WTC11 (cell line): ENCODE data around the gene PMF1. TPM values are rescaled to one million over a fixed set of nuclear protein-coding genes. Genes with fewer than 3 reads are reported as not detected.

Experiments used
- ATAC-seq: fragments of 200-7000 bp; cut with Tn5 transposase; 2 replicates; pipeline ENCODE4 v1.10.0; 2021; ENCODE audit warnings: mild to moderate bottlenecking, moderate library complexity
- CTCF ChIA-PET: fragments of 300-600 bp; sonication (Branson Sonifier 250); formaldehyde crosslinking; loops from one replicate; lab custom pipeline; 2021; ENCODE audit warnings: antibody characterized with exemption; lab: Charles Lee
- POLR2A ChIA-PET: fragments of 350-600 bp; sonication (Branson Sonifier 250); formaldehyde crosslinking; loops from one replicate; lab custom pipeline; 2021; ENCODE audit warnings: antibody characterized with exemption; lab: Charles Lee
- DNase-seq: peaks from one replicate; pipeline ENCODE4 v3.0.0; 2021; ENCODE audit warnings: low spot score
- H3K27ac Mint-ChIP-seq: 2 replicates; pipeline ENCODE4 v1.8.0; 2021; ENCODE audit warnings: mixed read lengths
- H3K27me3 Mint-ChIP-seq: 2 replicates; pipeline ENCODE4 v1.8.0; 2021; ENCODE audit warnings: low read depth, mild to moderate bottlenecking, moderate library complexity, mixed read lengths
- H3K36me3 Mint-ChIP-seq: 2 replicates; pipeline ENCODE4 v1.8.0; 2021; ENCODE audit warnings: mixed read lengths
- H3K4me1 Mint-ChIP-seq: 2 replicates; pipeline ENCODE4 v1.8.0; 2022; ENCODE audit warnings: mixed read lengths
- H3K4me3 Mint-ChIP-seq: 2 replicates; pipeline ENCODE4 v1.8.0; 2021; ENCODE audit warnings: mild to moderate bottlenecking, moderate library complexity, mixed read lengths
- H3K9me3 Mint-ChIP-seq: 2 replicates; pipeline ENCODE4 v1.8.0; 2021; ENCODE audit warnings: mixed read lengths
- ATF6 ChIP-seq: sonication (generic); formaldehyde crosslinking; IDR thresholded peaks from 2 replicates; pipeline ENCODE4 v1.8.1; 2023; ENCODE audit warnings: mild to moderate bottlenecking, missing genetic modification reagents
- CREB1 ChIP-seq: sonication (generic); formaldehyde crosslinking; IDR thresholded peaks from 2 replicates; pipeline ENCODE4 v1.8.0; 2023; ENCODE audit warnings: mild to moderate bottlenecking, missing genetic modification reagents
- ERG ChIP-seq: fragments of 250-450 bp; sonication (Bioruptor Pico); IDR thresholded peaks from 2 replicates; pipeline ENCODE4 v1.8.0; 2021; ENCODE audit warnings: mild to moderate bottlenecking
- FOXK1 ChIP-seq: sonication (generic); formaldehyde crosslinking; IDR thresholded peaks from 2 replicates; pipeline ENCODE4 v1.8.0; 2022; ENCODE audit warnings: mild to moderate bottlenecking, moderate library complexity, missing genetic modification reagents
- FOXP1 ChIP-seq: sonication (generic); formaldehyde crosslinking; IDR thresholded peaks from 2 replicates; pipeline ENCODE4 v1.8.0; 2022; ENCODE audit warnings: missing genetic modification reagents, mild to moderate bottlenecking, moderate library complexity, borderline replicate concordance
- KAT7 ChIP-seq: sonication (generic); formaldehyde crosslinking; IDR thresholded peaks from 2 replicates; pipeline ENCODE4 v1.8.1; 2023; ENCODE audit warnings: missing genetic modification reagents, mild to moderate bottlenecking, borderline replicate concordance
- NR2C2 ChIP-seq: sonication (generic); formaldehyde crosslinking; IDR thresholded peaks from 2 replicates; pipeline ENCODE4 v1.8.0; 2022; ENCODE audit warnings: mild to moderate bottlenecking, missing genetic modification reagents
- SMAD4 ChIP-seq: sonication (generic); formaldehyde crosslinking; IDR thresholded peaks from 2 replicates; pipeline ENCODE4 v1.8.0; 2022; ENCODE audit warnings: mild to moderate bottlenecking, missing genetic modification reagents
- USF1 ChIP-seq: sonication (generic); formaldehyde crosslinking; IDR thresholded peaks from 2 replicates; pipeline ENCODE4 v1.8.0; 2022; ENCODE audit warnings: mild to moderate bottlenecking, missing genetic modification reagents
- ZBTB21 ChIP-seq: sonication (generic); formaldehyde crosslinking; IDR thresholded peaks from 2 replicates; pipeline ENCODE4 v1.8.1; 2023; ENCODE audit warnings: mild to moderate bottlenecking, missing genetic modification reagents, borderline replicate concordance
- ZNF281 ChIP-seq: sonication (generic); formaldehyde crosslinking; IDR thresholded peaks from 2 replicates; pipeline ENCODE4 v1.8.0; 2023; ENCODE audit warnings: mild to moderate bottlenecking, missing genetic modification reagents
- total RNA-seq: library from RNA; stranded (reverse); gene quantifications from 3 replicates; pipeline ENCODE4 v1.2.3, GENCODE V29; 2021
- TF ChIP-seq, protein P1 (sequence below): sonication (generic); formaldehyde crosslinking; IDR thresholded peaks from 2 replicates; pipeline ENCODE4 v1.8.1; 2023; ENCODE audit warnings: mild to moderate bottlenecking, missing genetic modification reagents, borderline replicate concordance
- TF ChIP-seq, protein P2 (sequence below): fragments of 250-450 bp; sonication (Bioruptor Pico); IDR thresholded peaks from 2 replicates; pipeline ENCODE4 v1.9.0; 2021; ENCODE audit warnings: mild to moderate bottlenecking, borderline replicate concordance
- TF ChIP-seq, protein P3 (sequence below): fragments of 250-450 bp; sonication (Bioruptor Pico); IDR thresholded peaks from 2 replicates; pipeline ENCODE4 v1.9.0; 2021; ENCODE audit warnings: mild to moderate bottlenecking
- TF ChIP-seq, protein P4 (sequence below): sonication (generic); formaldehyde crosslinking; IDR thresholded peaks from 2 replicates; pipeline ENCODE4 v1.8.1; 2023; ENCODE audit warnings: mild to moderate bottlenecking, missing genetic modification reagents
- TF ChIP-seq, protein P5 (sequence below): sonication (generic); formaldehyde crosslinking; IDR thresholded peaks from 2 replicates; pipeline ENCODE4 v1.8.0; 2022; ENCODE audit warnings: mild to moderate bottlenecking, missing genetic modification reagents

Gene PMF1
- total RNA-seq, 1 experiment from 2014 or later = 129 TPM

- TF ChIP-seq, protein P1, sequence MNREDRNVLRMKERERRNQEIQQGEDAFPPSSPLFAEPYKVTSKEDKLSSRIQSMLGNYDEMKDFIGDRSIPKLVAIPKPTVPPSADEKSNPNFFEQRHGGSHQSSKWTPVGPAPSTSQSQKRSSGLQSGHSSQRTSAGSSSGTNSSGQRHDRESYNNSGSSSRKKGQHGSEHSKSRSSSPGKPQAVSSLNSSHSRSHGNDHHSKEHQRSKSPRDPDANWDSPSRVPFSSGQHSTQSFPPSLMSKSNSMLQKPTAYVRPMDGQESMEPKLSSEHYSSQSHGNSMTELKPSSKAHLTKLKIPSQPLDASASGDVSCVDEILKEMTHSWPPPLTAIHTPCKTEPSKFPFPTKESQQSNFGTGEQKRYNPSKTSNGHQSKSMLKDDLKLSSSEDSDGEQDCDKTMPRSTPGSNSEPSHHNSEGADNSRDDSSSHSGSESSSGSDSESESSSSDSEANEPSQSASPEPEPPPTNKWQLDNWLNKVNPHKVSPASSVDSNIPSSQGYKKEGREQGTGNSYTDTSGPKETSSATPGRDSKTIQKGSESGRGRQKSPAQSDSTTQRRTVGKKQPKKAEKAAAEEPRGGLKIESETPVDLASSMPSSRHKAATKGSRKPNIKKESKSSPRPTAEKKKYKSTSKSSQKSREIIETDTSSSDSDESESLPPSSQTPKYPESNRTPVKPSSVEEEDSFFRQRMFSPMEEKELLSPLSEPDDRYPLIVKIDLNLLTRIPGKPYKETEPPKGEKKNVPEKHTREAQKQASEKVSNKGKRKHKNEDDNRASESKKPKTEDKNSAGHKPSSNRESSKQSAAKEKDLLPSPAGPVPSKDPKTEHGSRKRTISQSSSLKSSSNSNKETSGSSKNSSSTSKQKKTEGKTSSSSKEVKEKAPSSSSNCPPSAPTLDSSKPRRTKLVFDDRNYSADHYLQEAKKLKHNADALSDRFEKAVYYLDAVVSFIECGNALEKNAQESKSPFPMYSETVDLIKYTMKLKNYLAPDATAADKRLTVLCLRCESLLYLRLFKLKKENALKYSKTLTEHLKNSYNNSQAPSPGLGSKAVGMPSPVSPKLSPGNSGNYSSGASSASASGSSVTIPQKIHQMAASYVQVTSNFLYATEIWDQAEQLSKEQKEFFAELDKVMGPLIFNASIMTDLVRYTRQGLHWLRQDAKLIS (CRISPR knock-in tag) = no peak
Observed at GRCh38 chr1:156279837-156280236, 67.0 kb downstream of the PMF1 start (continued).

DNA sequence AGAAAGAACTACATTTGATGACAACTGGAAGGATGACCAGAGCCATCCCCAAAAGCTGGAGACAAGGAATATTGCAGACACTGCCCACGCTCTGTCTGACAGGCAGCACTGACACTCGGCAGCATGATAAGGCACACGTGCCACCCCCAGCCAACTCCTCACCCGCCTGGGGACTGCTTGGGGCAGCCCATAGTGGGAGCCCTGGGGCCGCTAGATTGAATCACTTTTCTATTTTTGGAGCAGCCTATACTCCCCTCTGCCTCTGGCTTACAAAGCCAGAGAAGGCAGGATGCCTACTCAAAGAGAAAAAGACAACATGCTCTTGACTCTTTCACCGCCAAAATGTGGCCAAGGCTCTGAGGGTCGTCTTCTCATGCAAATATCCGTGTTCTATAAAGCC lies 68.5 kb downstream of the PMF1 start:
- H3K27me3 Mint-ChIP-seq = no peaks in the 10 kb centered on the region
- peaks cover 26% of the 10 kb centered on the region for H3K36me3 Mint-ChIP-seq
- H3K27ac Mint-ChIP-seq = peak overlapping the region; percentile 95
- no peak for ATAC-seq
- ChIA-PET POLR2A (interaction anchor here (0.5 to 1.0 kb wide), 2 partner anchors 26 to 136 kb away, joined by 3 read pairs; no protein-coding TSS in a partner anchor), CTCF (interaction anchor here (1.3 to 2.3 kb wide), 6 partner anchors 13 to 165 kb away, joined by 3 to 6 read pairs (median 4); partner anchors contain the start of gene SLC25A44)
- no peaks in the 10 kb centered on the region for H3K9me3 Mint-ChIP-seq
- peak overlapping the region; percentile 97 for H3K4me3 Mint-ChIP-seq
- peaks cover 24% of the 10 kb centered on the region for H3K4me1 Mint-ChIP-seq
- no peak for DNase-seq
- TF ChIP-seq, protein P2, sequence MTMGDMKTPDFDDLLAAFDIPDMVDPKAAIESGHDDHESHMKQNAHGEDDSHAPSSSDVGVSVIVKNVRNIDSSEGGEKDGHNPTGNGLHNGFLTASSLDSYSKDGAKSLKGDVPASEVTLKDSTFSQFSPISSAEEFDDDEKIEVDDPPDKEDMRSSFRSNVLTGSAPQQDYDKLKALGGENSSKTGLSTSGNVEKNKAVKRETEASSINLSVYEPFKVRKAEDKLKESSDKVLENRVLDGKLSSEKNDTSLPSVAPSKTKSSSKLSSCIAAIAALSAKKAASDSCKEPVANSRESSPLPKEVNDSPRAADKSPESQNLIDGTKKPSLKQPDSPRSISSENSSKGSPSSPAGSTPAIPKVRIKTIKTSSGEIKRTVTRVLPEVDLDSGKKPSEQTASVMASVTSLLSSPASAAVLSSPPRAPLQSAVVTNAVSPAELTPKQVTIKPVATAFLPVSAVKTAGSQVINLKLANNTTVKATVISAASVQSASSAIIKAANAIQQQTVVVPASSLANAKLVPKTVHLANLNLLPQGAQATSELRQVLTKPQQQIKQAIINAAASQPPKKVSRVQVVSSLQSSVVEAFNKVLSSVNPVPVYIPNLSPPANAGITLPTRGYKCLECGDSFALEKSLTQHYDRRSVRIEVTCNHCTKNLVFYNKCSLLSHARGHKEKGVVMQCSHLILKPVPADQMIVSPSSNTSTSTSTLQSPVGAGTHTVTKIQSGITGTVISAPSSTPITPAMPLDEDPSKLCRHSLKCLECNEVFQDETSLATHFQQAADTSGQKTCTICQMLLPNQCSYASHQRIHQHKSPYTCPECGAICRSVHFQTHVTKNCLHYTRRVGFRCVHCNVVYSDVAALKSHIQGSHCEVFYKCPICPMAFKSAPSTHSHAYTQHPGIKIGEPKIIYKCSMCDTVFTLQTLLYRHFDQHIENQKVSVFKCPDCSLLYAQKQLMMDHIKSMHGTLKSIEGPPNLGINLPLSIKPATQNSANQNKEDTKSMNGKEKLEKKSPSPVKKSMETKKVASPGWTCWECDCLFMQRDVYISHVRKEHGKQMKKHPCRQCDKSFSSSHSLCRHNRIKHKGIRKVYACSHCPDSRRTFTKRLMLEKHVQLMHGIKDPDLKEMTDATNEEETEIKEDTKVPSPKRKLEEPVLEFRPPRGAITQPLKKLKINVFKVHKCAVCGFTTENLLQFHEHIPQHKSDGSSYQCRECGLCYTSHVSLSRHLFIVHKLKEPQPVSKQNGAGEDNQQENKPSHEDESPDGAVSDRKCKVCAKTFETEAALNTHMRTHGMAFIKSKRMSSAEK (CRISPR knock-in tag) = no peak
- TF ChIP-seq ZBTB21 (CRISPR knock-in tag) (no peak), ERG (CRISPR knock-in tag) (no peak), CREB1 (CRISPR knock-in tag) (no peak), NR2C2 (no peak), ZNF281 (no peak), USF1 (no peak), ATF6 (no peak), FOXP1 (CRISPR knock-in tag) (no peak), FOXK1 (CRISPR knock-in tag) (no peak), SMAD4 (CRISPR knock-in tag) (no peak), KAT7 (CRISPR knock-in tag) (no peak)
- TF ChIP-seq, protein P3, sequence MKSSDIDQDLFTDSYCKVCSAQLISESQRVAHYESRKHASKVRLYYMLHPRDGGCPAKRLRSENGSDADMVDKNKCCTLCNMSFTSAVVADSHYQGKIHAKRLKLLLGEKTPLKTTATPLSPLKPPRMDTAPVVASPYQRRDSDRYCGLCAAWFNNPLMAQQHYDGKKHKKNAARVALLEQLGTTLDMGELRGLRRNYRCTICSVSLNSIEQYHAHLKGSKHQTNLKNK (CRISPR knock-in tag) = no peak
- TF ChIP-seq, protein P4, sequence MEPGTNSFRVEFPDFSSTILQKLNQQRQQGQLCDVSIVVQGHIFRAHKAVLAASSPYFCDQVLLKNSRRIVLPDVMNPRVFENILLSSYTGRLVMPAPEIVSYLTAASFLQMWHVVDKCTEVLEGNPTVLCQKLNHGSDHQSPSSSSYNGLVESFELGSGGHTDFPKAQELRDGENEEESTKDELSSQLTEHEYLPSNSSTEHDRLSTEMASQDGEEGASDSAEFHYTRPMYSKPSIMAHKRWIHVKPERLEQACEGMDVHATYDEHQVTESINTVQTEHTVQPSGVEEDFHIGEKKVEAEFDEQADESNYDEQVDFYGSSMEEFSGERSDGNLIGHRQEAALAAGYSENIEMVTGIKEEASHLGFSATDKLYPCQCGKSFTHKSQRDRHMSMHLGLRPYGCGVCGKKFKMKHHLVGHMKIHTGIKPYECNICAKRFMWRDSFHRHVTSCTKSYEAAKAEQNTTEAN (CRISPR knock-in tag) = no peak
- TF ChIP-seq, protein P5, sequence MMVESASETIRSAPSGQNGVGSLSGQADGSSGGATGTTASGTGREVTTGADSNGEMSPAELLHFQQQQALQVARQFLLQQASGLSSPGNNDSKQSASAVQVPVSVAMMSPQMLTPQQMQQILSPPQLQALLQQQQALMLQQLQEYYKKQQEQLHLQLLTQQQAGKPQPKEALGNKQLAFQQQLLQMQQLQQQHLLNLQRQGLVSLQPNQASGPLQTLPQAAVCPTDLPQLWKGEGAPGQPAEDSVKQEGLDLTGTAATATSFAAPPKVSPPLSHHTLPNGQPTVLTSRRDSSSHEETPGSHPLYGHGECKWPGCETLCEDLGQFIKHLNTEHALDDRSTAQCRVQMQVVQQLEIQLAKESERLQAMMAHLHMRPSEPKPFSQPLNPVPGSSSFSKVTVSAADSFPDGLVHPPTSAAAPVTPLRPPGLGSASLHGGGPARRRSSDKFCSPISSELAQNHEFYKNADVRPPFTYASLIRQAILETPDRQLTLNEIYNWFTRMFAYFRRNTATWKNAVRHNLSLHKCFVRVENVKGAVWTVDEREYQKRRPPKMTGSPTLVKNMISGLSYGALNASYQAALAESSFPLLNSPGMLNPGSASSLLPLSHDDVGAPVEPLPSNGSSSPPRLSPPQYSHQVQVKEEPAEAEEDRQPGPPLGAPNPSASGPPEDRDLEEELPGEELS (CRISPR knock-in tag) = no peak
